Measurements from ENCODE around the gene BCORL1.

- no peak for TF ChIP-seq CTCF (IDR thresholded peaks at IDR 0.05)
- no peak for TF ChIP-seq POLR2A (IDR thresholded peaks at IDR 0.05)
Measured at GRCh38 chrX:129954804-129955203, 27.6 kb upstream of the BCORL1 start.
